K562 (cell line): ENCODE data around the gene LGALS3BP. TPM values are rescaled to one million over a fixed set of nuclear protein-coding genes. Genes with fewer than 3 reads are reported as not detected.

Source experiments
- ATAC-seq: fragments of 200-7000 bp; cut with Tn5 transposase; 3 replicates; pipeline ENCODE4 v1.9.1; 2020; ENCODE audit warnings: moderate library complexity
- BruUV-seq: library from RNA; stranded (reverse); fragments of 400-500 nt; replicated peaks from 2 replicates; lab custom pipeline; 2021; lab: Mats Ljungman, UMichigan
- CTCF ChIA-PET: fragments of 300-600 bp; formaldehyde crosslinking; extraction: SDS; loops from one replicate; lab custom pipeline; 2021; ENCODE audit warnings: low intra/inter-chr PET ratio; lab: Yijun Ruan, JAX
- POLR2A ChIA-PET: fragments of 300-600, 350-650 bp; sonication (Branson Sonifier 250); formaldehyde crosslinking; extraction: SDS; loops from one replicate; lab custom pipeline; 2021; ENCODE audit warnings: antibody characterized with exemption, inconsistent platforms; lab: Yijun Ruan, JAX
- DNase-seq, 4 experiments: peaks; one replicate each; pipeline versions ENCODE4 v3.0.0 to v3.0.0-alpha.2; 2011 to 2018; ENCODE audit warnings: low spot score in 3 of 4, mixed read lengths in 3 of 4; ENCODE audit errors: extremely low read depth in 1 of 4
- FAIRE-seq: peaks from 2 replicates; lab custom pipeline; 2011; peaks lifted over from hg19 to GRCh38; lab: Jason Lieb, UNC
- H2AFZ ChIP-seq: 2 replicates; pipeline ENCODE4 v1.6.0; 2011; ENCODE audit warnings: low read depth, low read length, control low read depth, inconsistent platforms
- H3K27ac ChIP-seq: fragments of 200-600 bp; 3 replicates; pipeline ENCODE4 v1.8.0; 2011; ENCODE audit warnings: low read depth, mild to moderate bottlenecking, control low read depth, inconsistent platforms, low read length, moderate library complexity, mixed read lengths; ENCODE audit errors: extremely low read depth
- H3K27me3 ChIP-seq, 2 experiments: fragments of 300-600 bp in 1 of 2; 2 replicates in 1 of 2; 3 replicates in 1 of 2; pipeline versions ENCODE4 v1.6.0 to v1.8.0; 2011; ENCODE audit warnings: inconsistent platforms in 2 of 2, low read length in 2 of 2, mild to moderate bottlenecking in 1 of 2, mixed read lengths in 1 of 2, moderate library complexity in 1 of 2; ENCODE audit not compliant: control insufficient read depth in 2 of 2, insufficient read depth in 2 of 2
- H3K36me3 ChIP-seq: fragments of 300-600 bp; 3 replicates; pipeline ENCODE4 v1.8.0; 2011; ENCODE audit warnings: mild to moderate bottlenecking, low read length, inconsistent platforms; ENCODE audit not compliant: control insufficient read depth, insufficient read depth
- H3K4me1 ChIP-seq, 2 experiments: fragments of 200-600 bp in 1 of 2; replicated peaks in 1 of 2; 2 replicates in 1 of 2; 3 replicates in 1 of 2; pipeline versions ENCODE4 v1.5.1 to v1.8.0; 2011; ENCODE audit warnings: inconsistent platforms in 2 of 2, low read length in 2 of 2, mild to moderate bottlenecking in 1 of 2, mixed read lengths in 1 of 2, moderate library complexity in 1 of 2; ENCODE audit not compliant: control insufficient read depth in 2 of 2, insufficient read depth in 2 of 2
- H3K4me2 ChIP-seq: 2 replicates; pipeline ENCODE4 v1.6.1; 2011; ENCODE audit warnings: low read length, control low read depth, inconsistent platforms, mixed read lengths; ENCODE audit not compliant: insufficient read depth
- H3K4me3 ChIP-seq: fragments of 200-600 bp; sonication (generic), shearing (Covaris generic); 2 replicates; pipeline ENCODE4 v1.5.1; 2016; ENCODE audit warnings: control low read depth, inconsistent platforms
- H3K79me2 ChIP-seq: fragments of 200-600 bp; 3 replicates; pipeline ENCODE4 v1.8.0; 2011; ENCODE audit warnings: low read length, inconsistent platforms; ENCODE audit not compliant: control insufficient read depth, insufficient read depth
- H3K9ac ChIP-seq, 2 experiments: 2 replicates each; pipeline versions ENCODE4 v1.6.0 to v1.6.1; 2011; ENCODE audit warnings: low read depth in 2 of 2, low read length in 2 of 2, control low read depth in 1 of 2, inconsistent platforms in 1 of 2, mild to moderate bottlenecking in 1 of 2, mixed read lengths in 1 of 2; ENCODE audit not compliant: insufficient read depth in 1 of 2
- H3K9me1 ChIP-seq: one replicate; pipeline ENCODE4 v1.6.0; 2011; ENCODE audit warnings: inconsistent platforms, mild to moderate bottlenecking, low read length, moderate library complexity; ENCODE audit not compliant: control insufficient read depth, insufficient read depth
- H3K9me3 ChIP-seq: replicated peaks from 2 replicates; pipeline ENCODE4 v1.5.1; 2011; ENCODE audit warnings: low read depth, low read length, inconsistent platforms; ENCODE audit not compliant: control insufficient read depth, insufficient read depth
- H4K20me1 ChIP-seq: replicated peaks from 2 replicates; pipeline ENCODE4 v1.6.1; 2011; ENCODE audit warnings: low read length, inconsistent platforms, mixed read lengths; ENCODE audit not compliant: control insufficient read depth, insufficient read depth
- DDX20 ChIP-seq: fragments of 450-650 bp; IDR thresholded peaks from 2 replicates; pipeline ENCODE4 v1.6.1; 2016; ENCODE audit warnings: missing genetic modification characterization, low read depth, mild to moderate bottlenecking, missing compliant biosample characterization, moderate library complexity
- ELF2 ChIP-seq: fragments of 250-450 bp; sonication (Bioruptor Pico); IDR thresholded peaks from 2 replicates; pipeline ENCODE4 v1.5.0; 2021; ENCODE audit warnings: mild to moderate bottlenecking
- EP300 ChIP-seq: IDR thresholded peaks from 2 replicates; pipeline ENCODE4 v1.6.1; 2012; ENCODE audit warnings: low read length, improper control_type of control experiment
- GATAD2B ChIP-seq: fragments of 450-650 bp; IDR thresholded peaks from 2 replicates; pipeline ENCODE4 v1.6.1; 2017; ENCODE audit warnings: mild to moderate bottlenecking, borderline replicate concordance
- MTA1 ChIP-seq: fragments of 450-650 bp; IDR thresholded peaks from 2 replicates; pipeline ENCODE4 v1.6.1; 2017; ENCODE audit warnings: borderline replicate concordance
- POLR3G ChIP-seq: IDR thresholded peaks from 2 replicates; pipeline ENCODE4 v1.6.1; 2011; ENCODE audit not compliant: insufficient read length, insufficient replicate concordance; ENCODE audit errors: extremely low read depth
- SMARCC2 ChIP-seq: fragments of 450-650 bp; IDR thresholded peaks from 2 replicates; pipeline ENCODE4 v1.6.1; 2017; ENCODE audit warnings: antibody characterized with exemption, moderate library complexity, mild to moderate bottlenecking, low read depth
- SRSF3 ChIP-seq: fragments of 200-400 bp; formaldehyde crosslinking; IDR thresholded peaks from 2 replicates; pipeline ENCODE4 v1.6.1; 2016; ENCODE audit warnings: mild to moderate bottlenecking, low read length, moderate library complexity; ENCODE audit not compliant: insufficient read depth
- THRAP3 ChIP-seq: fragments of 450-650 bp; IDR thresholded peaks from 2 replicates; pipeline ENCODE4 v1.6.1; 2016; ENCODE audit warnings: mild to moderate bottlenecking, inconsistent platforms, borderline replicate concordance
- ZNF589 ChIP-seq: fragments of 200-800 bp; sonication (Bioruptor generic); IDR thresholded peaks from 2 replicates; pipeline ENCODE4 v1.6.1; 2016; ENCODE audit warnings: low read depth, missing genetic modification characterization, missing compliant biosample characterization
- WGBS: fragments of 100-300 bp; shearing (Covaris generic); methylation state at CpG from one replicate; pipeline ENCODE4 v1.1.6; 2016; ENCODE audit warnings: low coverage, mixed read lengths; ENCODE audit not compliant: insufficient coverage; ENCODE audit errors: missing lambda C conversion rate; 5-methylcytosine and 5-hydroxymethylcytosine counted together
- in situ Hi-C: fragments of 300-500 bp; cut with MboI; formaldehyde crosslinking; loops from 4 replicates; pipeline ENCODE4 v1.15.0; 2018; ENCODE audit warnings: inconsistent platforms, mixed read lengths
- intact Hi-C: fragments of 100-400 bp; cut with micrococcal nuclease; formaldehyde crosslinking; loops from 2 replicates; pipeline ENCODE4 v1.14.2; 2022
- polyA plus RNA-seq, 8 experiments: library from polyadenylated mRNA; depleted of rRNA in 4 of 8; stranded (reverse) in 5 of 8; unstranded in 3 of 8; fragments of >200 nt; fragmentation: Nextera tagmentation in 2 of 8; fragmentation: Illumina TruSeq in 1 of 8; extraction: Ambion mirVana in 2 of 8; extraction: Trizol in 1 of 8; gene quantifications; 2 replicates each; pipeline versions ENCODE4 v1.2.1 to v1.2.3, GENCODE V29; 2011 to 2014; ENCODE audit warnings: inconsistent platforms in 1 of 8, missing spikeins in 1 of 8
- total RNA-seq, 7 experiments: library from RNA; depleted of rRNA in 6 of 7; stranded (reverse); fragments of >200 nt in 6 of 7; fragmentation: Illumina TruSeq in 2 of 7; extraction: Trizol in 2 of 7; gene quantifications; 2 replicates each; pipeline versions ENCODE4 v1.2.1 to v1.2.3, GENCODE V29; 2011 to 2021; ENCODE audit warnings: low replicate concordance in 1 of 7
- TF ChIP-seq, protein P1 (sequence below): fragments of 150-350 bp; conservative IDR thresholded peaks from 2 replicates; pipeline ENCODE4 v1.6.1; 2014; ENCODE audit warnings: low read length

LGALS3BP gene
- total and polyA plus RNA-seq, 9 of the 15 experiments (the other 6 are each of a cell fraction or from before 2014, with no cell fraction given) = 0.39 to 5.3 (median 3.2) TPM

- BruUV-seq = no TSS peak
- TF ChIP-seq SMARCC2 = no peak
- no peak for TF ChIP-seq SRSF3
- TF ChIP-seq EP300 = no peak
- no peak for TF ChIP-seq ELF2 (CRISPR knock-in tag)
- no peak overlapping the region for H2AFZ ChIP-seq
- H3K79me2 ChIP-seq = peaks cover 64% of the 10 kb centered on the region
- H3K9ac ChIP-seq = 0 out of 4 replicates have a peak overlapping the region, but pooled peaks of 1 of the 2 experiments have one; percentile 19
- peaks cover 24% of the 10 kb centered on the region; the same call in 2 of the 3 replicates for H3K36me3 ChIP-seq
- H3K27me3 ChIP-seq = no peaks in the 10 kb centered on the region
- CTCF ChIA-PET = no interaction called here
- FAIRE-seq (no peak), ATAC-seq (no peak), DNase-seq (no peak)
- H3K9me1 ChIP-seq = peaks cover 8% of the 10 kb centered on the region
- H3K27ac ChIP-seq = no peak overlapping the region
- 92% methylated on average over 18 of the region's 19 CpGs for WGBS
- POLR2A ChIA-PET = interaction anchor here (0.6 kb wide), 1 partner anchor 125 kb away, joined by 5 read pairs; no protein-coding TSS in a partner anchor
- H3K4me2 ChIP-seq = no peak overlapping the region
- peaks cover 20 to 30% of the 10 kb centered on the region in 2 experiments for H3K4me1 ChIP-seq
- intact Hi-C loops (no loop called here), in situ Hi-C loops (no loop called here)
- no peak overlapping the region for H3K4me3 ChIP-seq
- H4K20me1 ChIP-seq = peaks cover 21% of the 10 kb centered on the region
- H3K9me3 ChIP-seq = no peaks in the 10 kb centered on the region
Measured at GRCh38 chr17:79006794-79007503, 27.2 kb upstream of the LGALS3BP start.

DNA sequence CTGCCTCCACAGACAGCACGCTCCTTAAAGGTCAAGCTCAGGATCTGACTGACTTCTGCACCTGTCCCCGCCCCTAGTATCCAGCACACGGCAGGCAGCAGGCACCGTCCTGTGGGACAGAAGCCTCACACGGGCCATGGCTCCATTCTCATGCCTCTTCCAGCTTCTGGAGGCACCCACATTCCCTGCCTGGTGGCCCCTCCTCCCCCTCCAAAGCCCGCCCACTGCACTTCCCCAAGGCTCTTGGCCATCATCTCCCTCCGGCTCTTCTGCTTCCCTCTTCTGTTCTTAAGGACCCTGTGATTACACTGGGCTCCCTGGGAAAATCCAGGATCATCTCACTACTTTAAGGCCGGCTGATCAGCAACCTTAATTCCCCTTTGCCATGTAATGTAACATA lies 26.3 kb upstream of the LGALS3BP start:
- Histone ChIP-seq H3K4me1 (peaks cover 11 to 30% of the 10 kb centered on the region in 2 experiments), H3K79me2 (peaks cover 69% of the 10 kb centered on the region), H3K27ac (no peak overlapping the region), H3K4me3 (no peak overlapping the region), H3K9ac (0 out of 4 replicates have a peak overlapping the region, but pooled peaks of 1 of the 2 experiments have one; percentile 33), H3K4me2 (no peak overlapping the region), H4K20me1 (peaks cover 21% of the 10 kb centered on the region), H3K9me1 (peaks cover 8% of the 10 kb centered on the region), H3K36me3 (peaks cover 24% of the 10 kb centered on the region; the same call in 2 of the 3 replicates), H3K27me3 (no peaks in the 10 kb centered on the region), H2AFZ (no peak overlapping the region), H3K9me3 (no peaks in the 10 kb centered on the region)
- DNase-seq = peak in 1 of 4 experiments; percentile 11
- no peak for FAIRE-seq
- 74% methylated on average over 5 of the region's 8 CpGs for WGBS
- ATAC-seq = no peak
- BruUV-seq = no TSS peak
- ChIA-PET POLR2A (interaction anchor here (0.7 to 1.3 kb wide), 2 partner anchors 10 to 30 kb away, joined by 3 to 8 read pairs; no protein-coding TSS in a partner anchor), CTCF (no interaction called here)
- in situ Hi-C loops (no loop called here), intact Hi-C loops (no loop called here)
- TF ChIP-seq MTA1 (no peak), DDX20 (tag) (no peak), GATAD2B (no peak), POLR3G (no peak), ZNF589 (CRISPR knock-in tag) (no peak), THRAP3 (no peak)
- TF ChIP-seq, protein P1, sequence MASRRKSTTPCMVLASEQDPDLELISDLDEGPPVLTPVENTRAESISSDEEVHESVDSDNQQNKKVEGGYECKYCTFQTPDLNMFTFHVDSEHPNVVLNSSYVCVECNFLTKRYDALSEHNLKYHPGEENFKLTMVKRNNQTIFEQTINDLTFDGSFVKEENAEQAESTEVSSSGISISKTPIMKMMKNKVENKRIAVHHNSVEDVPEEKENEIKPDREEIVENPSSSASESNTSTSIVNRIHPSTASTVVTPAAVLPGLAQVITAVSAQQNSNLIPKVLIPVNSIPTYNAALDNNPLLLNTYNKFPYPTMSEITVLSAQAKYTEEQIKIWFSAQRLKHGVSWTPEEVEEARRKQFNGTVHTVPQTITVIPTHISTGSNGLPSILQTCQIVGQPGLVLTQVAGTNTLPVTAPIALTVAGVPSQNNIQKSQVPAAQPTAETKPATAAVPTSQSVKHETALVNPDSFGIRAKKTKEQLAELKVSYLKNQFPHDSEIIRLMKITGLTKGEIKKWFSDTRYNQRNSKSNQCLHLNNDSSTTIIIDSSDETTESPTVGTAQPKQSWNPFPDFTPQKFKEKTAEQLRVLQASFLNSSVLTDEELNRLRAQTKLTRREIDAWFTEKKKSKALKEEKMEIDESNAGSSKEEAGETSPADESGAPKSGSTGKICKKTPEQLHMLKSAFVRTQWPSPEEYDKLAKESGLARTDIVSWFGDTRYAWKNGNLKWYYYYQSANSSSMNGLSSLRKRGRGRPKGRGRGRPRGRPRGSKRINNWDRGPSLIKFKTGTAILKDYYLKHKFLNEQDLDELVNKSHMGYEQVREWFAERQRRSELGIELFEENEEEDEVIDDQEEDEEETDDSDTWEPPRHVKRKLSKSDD = no peak
